ENCODE results near the gene RNF150.

RNF150 gene

DNA sequence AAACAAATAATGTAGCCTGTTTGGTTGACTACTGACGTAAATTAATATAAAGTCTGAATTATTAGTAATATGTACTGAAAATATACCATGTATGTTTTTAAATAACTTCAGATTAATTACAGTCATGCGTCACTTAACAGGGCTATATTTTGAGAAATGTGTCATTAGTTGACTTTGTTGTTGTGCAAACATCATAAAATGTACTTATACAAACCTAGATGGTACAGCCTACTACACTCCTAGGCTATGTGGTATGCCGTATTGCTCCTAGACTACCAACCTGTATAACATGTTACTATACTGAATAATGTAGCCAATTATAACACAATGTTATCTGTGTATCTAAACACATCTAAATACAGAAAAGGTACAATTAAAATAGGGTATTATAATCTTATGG lies 66.6 kb downstream of the RNF150 start:
- Mint-ChIP-seq H3K27me3 (ENCODE audit: low read depth, poor library complexity) (no peaks in the 10 kb centered on the region), H3K4me3 (no peak overlapping the region), H3K4me1 (no peaks in the 10 kb centered on the region), H3K36me3 (ENCODE audit: low read depth) (no peaks in the 10 kb centered on the region), H3K27ac (no peak overlapping the region), H3K9me3 (peaks cover 14% of the 10 kb centered on the region)
- TF ChIP-seq, protein P1, sequence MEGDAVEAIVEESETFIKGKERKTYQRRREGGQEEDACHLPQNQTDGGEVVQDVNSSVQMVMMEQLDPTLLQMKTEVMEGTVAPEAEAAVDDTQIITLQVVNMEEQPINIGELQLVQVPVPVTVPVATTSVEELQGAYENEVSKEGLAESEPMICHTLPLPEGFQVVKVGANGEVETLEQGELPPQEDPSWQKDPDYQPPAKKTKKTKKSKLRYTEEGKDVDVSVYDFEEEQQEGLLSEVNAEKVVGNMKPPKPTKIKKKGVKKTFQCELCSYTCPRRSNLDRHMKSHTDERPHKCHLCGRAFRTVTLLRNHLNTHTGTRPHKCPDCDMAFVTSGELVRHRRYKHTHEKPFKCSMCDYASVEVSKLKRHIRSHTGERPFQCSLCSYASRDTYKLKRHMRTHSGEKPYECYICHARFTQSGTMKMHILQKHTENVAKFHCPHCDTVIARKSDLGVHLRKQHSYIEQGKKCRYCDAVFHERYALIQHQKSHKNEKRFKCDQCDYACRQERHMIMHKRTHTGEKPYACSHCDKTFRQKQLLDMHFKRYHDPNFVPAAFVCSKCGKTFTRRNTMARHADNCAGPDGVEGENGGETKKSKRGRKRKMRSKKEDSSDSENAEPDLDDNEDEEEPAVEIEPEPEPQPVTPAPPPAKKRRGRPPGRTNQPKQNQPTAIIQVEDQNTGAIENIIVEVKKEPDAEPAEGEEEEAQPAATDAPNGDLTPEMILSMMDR (IDR thresholded peaks at IDR 0.05), result no peak
- no peak for DNase-seq

DNA sequence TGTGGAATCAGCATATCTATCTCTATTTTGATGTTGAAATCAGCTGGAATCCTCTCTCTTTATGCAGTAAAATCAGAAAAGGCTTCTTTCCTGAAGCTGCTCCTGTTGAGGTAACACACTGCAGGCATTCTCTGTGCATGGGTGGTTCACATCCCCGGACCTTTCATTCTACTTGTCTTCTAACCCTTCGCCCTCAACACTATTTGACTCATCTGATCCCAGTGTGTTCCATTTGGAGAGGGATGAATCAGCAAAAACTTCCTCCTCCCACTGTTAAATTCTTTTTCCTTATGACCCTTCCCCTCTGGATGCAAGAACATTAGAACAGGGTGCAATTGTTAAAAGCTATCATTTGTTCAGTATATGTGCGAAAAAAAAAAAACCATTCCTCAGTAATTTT lies 67.4 kb downstream of the RNF150 start:
- TF ChIP-seq, protein P1 (IDR thresholded peaks at IDR 0.05), result no peak
- no peak overlapping the region for H3K4me3 Mint-ChIP-seq
- no peaks in the 10 kb centered on the region for H3K36me3 Mint-ChIP-seq (ENCODE audit: low read depth)
- H3K9me3 Mint-ChIP-seq, result peaks cover 11% of the 10 kb centered on the region
- no peaks in the 10 kb centered on the region for H3K27me3 Mint-ChIP-seq (ENCODE audit: low read depth, poor library complexity)
- no peak for DNase-seq
- H3K27ac Mint-ChIP-seq, result no peak overlapping the region
- no peaks in the 10 kb centered on the region for H3K4me1 Mint-ChIP-seq

DNA sequence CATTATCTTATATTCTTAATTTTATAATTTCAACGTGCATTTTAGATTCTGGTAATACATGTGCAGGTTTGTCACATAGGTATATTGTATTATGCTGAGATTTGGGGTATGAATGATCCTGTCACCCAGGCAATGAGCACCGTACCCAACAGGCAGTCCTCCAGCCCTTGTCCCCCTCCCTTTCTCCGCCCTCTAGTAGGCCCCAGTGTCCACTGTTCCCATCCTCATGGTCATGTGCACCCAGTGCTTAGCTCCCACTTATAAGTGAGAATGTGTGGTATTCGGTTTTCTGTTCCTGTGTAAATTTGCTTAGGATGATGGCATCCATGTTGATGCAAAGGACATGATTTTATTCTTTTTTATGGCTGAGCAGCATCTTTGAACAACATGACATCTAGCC lies 70.6 kb downstream of the RNF150 start:
- TF ChIP-seq, protein P1 (IDR thresholded peaks at IDR 0.05), result no peak
- H3K27me3 Mint-ChIP-seq (ENCODE audit: low read depth, poor library complexity), result no peaks in the 10 kb centered on the region
- peaks cover 5% of the 10 kb centered on the region for H3K9me3 Mint-ChIP-seq
- no peaks in the 10 kb centered on the region for H3K4me1 Mint-ChIP-seq
- no peak overlapping the region for H3K4me3 Mint-ChIP-seq
- H3K36me3 Mint-ChIP-seq (ENCODE audit: low read depth), result no peaks in the 10 kb centered on the region
- H3K27ac Mint-ChIP-seq, result no peak overlapping the region
- no peak for DNase-seq

DNA sequence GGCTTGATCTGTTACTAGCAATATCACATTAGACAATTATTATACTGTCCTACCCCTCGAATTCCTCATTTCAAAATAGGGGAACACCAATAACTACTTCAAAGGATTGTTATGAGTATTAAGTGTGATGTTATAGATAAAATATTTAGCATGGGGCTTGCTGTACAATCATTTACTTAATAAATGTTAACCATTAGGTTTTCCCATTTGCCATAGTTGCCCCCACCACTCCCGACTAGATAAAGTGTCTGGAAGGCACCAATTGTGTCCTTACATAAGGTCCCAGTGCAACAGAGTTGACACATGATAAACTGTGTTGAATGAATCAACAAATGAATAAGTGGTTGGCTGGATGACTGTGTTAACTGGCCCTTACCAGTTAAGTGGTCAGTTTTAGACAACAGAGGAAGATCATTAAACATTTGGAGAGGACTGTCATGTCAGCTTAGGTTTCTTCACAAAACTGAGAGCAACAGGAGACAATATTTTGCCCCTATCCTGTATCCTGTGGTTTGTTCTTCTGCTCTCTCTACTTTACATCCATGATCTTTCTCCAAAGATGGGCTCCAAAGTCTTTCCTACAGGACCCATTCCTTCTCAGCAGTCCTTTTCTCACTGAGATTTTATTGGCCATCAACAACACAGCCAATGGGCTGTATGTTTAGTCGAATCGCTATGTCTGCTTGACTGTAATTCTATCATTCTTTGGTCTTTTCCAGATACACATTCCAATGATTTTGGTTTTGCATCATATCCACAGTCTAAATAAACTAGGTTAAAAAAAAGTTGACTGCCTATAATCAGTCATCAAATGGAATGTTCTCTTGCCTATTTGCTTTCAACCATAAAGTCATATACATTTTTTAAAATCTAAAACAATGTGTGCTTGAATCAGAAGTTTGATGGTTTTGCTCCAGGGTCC lies 74.4 kb downstream of the RNF150 start:
- no peaks in the 10 kb centered on the region for H3K9me3 Mint-ChIP-seq
- no peak overlapping the region for H3K4me3 Mint-ChIP-seq
- no peak for DNase-seq
- H3K27me3 Mint-ChIP-seq (ENCODE audit: low read depth, poor library complexity), result no peaks in the 10 kb centered on the region
- H3K36me3 Mint-ChIP-seq (ENCODE audit: low read depth), result no peaks in the 10 kb centered on the region
- H3K27ac Mint-ChIP-seq, result no peak overlapping the region
- H3K4me1 Mint-ChIP-seq, result no peaks in the 10 kb centered on the region
- TF ChIP-seq, protein P1 (IDR thresholded peaks at IDR 0.05), result no peak

DNA sequence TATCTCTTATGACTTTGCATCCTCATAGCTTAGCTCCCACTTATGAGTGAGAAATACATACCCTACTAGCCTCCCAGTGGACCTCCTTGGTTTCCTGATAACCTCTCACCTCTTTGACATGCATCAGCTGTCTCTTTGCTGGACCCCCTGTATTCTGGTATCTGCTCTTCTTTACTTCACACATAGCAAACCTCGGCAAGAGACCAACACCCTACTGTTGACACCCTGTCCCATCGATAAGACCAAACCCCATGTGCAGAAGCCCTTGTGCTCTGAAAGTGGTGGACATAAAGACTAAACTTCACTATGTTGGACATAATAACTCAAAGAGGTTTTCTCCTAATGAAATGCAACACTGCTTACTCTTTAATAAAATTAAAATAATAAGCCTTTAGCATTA lies 75.7 kb downstream of the RNF150 start:
- Mint-ChIP-seq H3K36me3 (ENCODE audit: low read depth) (no peaks in the 10 kb centered on the region), H3K4me3 (no peak overlapping the region), H3K27ac (no peak overlapping the region), H3K9me3 (no peaks in the 10 kb centered on the region), H3K4me1 (no peaks in the 10 kb centered on the region), H3K27me3 (ENCODE audit: low read depth, poor library complexity) (no peaks in the 10 kb centered on the region)
- TF ChIP-seq, protein P1 (IDR thresholded peaks at IDR 0.05), result no peak
- DNase-seq, result no peak

DNA sequence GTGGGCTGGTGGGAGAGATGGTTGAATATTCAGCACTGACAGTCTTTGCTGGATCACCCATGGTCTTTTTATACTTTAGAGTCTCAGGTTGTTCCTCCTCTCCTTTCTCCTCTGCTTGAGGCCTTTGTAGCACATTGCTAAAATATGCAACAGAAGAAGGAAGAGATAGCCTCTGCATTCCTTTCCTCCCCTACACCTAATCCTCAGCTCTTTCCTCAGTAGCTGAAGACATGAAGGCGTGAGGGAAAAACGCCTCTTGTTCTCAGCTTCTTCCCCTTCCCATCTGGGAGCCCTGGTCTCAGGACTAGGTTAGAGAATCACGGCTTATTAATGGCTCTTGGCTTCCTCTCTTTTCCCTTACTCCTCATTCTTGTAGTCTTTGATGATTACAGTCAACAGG lies 76.8 kb downstream of the RNF150 start:
- Mint-ChIP-seq H3K27me3 (ENCODE audit: low read depth, poor library complexity) (no peaks in the 10 kb centered on the region), H3K4me3 (no peak overlapping the region), H3K4me1 (no peaks in the 10 kb centered on the region), H3K9me3 (peaks cover 9% of the 10 kb centered on the region), H3K27ac (no peak overlapping the region), H3K36me3 (ENCODE audit: low read depth) (peaks cover 7% of the 10 kb centered on the region)
- TF ChIP-seq, protein P1 (IDR thresholded peaks at IDR 0.05), result no peak
- DNase-seq, result no peak
